ENCODE measurements around the gene IPO11.

GRCh38 chr5:62585751-62586150 is 173.2 kb downstream of the IPO11 start:
- no peak for TF ChIP-seq ZNF274 (IDR thresholded peaks at IDR 0.05; ENCODE audit: low read depth, low read length)
- TF ChIP-seq YY1 (IDR thresholded peaks at IDR 0.05; ENCODE audit: insufficient read depth, insufficient read length), result no peak
- TF ChIP-seq SUZ12 (IDR thresholded peaks at IDR 0.05; ENCODE audit: extremely low read depth, insufficient read depth, insufficient read length), result no peak

All from NT2/D1 (cell line).